Breast epithelium (tissue), 3 donors: ENCODE measurements around the gene DDX28.

Source experiments
- POLR2A ChIP-seq: fragments of 450-650 bp; IDR thresholded peaks from one replicate; pipeline ENCODE4 v1.6.1; 2016; ENCODE audit warnings: antibody characterized with exemption, mild to moderate bottlenecking, moderate library complexity
- POLR2AphosphoS5 ChIP-seq, 3 donors: sonication (generic); formaldehyde crosslinking; IDR thresholded peaks; one replicate each; pipeline ENCODE4 v1.6.1; 2017; ENCODE audit warnings: antibody characterized with exemption in 3 of 3
- TF ChIP-seq, protein P1 (sequence below), 3 donors: fragments of 450-650 bp; IDR thresholded peaks; one replicate each; pipeline ENCODE4 v1.5.1; 2016 to 2017; ENCODE audit warnings: antibody characterized with exemption in 3 of 3, mild to moderate bottlenecking in 3 of 3, moderate library complexity in 3 of 3

DNA sequence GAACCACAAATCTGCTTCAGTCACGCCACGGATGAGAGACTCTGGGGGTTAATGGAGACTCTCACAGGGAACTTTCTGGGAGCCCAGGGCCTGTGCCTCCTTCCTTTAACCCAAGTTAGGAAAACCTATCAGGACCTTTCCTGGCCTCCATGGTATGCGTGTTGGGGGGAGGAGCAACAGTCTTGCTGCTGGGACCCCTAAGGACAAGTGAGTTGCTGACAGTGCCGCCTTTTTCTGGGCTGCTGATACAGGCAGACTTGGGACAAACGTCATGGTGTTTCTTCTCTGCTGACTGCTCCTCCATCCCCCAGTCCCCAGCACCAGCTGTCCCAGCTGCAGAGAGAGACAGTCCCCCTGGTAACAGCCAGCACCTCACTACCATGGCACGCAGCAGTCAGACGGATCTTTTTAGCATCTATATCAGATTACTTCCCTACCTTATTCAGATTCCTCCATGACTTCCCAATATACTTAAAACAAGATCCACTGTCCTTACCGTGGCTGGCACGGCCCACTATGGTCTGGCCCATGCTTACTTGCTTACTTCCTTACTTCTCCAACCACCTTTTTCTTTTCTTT, 13.8 kb downstream of the DDX28 start:
- TF ChIP-seq, protein P1, sequence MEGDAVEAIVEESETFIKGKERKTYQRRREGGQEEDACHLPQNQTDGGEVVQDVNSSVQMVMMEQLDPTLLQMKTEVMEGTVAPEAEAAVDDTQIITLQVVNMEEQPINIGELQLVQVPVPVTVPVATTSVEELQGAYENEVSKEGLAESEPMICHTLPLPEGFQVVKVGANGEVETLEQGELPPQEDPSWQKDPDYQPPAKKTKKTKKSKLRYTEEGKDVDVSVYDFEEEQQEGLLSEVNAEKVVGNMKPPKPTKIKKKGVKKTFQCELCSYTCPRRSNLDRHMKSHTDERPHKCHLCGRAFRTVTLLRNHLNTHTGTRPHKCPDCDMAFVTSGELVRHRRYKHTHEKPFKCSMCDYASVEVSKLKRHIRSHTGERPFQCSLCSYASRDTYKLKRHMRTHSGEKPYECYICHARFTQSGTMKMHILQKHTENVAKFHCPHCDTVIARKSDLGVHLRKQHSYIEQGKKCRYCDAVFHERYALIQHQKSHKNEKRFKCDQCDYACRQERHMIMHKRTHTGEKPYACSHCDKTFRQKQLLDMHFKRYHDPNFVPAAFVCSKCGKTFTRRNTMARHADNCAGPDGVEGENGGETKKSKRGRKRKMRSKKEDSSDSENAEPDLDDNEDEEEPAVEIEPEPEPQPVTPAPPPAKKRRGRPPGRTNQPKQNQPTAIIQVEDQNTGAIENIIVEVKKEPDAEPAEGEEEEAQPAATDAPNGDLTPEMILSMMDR (IDR thresholded peaks at IDR 0.05): no peak
- TF ChIP-seq POLR2A (no peak), POLR2AphosphoS5 (IDR thresholded peaks at IDR 0.05) (no peak)
